GM18499 (cell line): ENCODE measurements around the gene TMEM178B.

Source experiments
- ATAC-seq: cut with Tn5 transposase; IDR thresholded peaks from one replicate; pipeline ENCODE4 v1.9.1; 2021; ENCODE audit warnings: moderate number of reproducible peaks; ENCODE audit not compliant: insufficient read depth, unreplicated experiment

Gene TMEM178B

DNA sequence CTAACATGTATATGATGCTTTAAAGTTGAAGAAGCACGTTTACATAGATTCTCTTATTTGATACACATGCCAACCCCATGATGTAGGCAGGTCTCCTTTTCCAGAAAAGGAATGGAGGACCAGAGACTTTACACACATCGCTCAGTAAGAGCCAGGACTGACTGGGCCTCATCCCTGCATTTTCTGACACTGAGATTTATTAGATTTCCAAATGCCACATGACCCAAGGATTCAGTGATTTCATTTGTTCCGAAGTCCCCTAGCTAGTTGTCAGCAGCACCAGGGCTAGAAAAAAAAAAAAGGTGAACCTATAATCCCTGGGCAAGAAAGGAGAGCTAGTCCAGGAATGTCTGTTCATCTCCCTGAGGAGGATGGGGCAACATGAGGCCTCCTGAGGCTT, 334.0 kb downstream of the TMEM178B start:
- ATAC-seq: no peak

DNA sequence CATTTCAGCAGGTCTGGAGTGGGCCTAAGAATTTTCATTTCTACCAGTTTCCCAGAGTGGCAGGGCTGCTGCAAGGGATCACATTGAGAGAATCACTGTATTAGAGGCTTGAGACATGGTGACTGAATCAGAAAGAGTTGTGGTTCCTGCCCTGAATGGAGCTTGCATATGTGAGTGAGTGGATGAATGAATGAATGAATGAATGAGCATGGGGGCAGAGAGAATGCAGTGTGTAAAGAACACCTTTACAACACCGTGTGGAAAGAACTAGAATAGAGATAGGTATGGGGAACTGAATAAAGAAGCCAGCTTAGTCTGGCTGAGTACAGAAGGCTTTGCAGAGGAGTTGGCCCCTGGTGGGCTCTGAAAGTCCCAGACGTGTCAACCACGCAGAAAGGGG, 334.6 kb downstream of the TMEM178B start:
- no peak for ATAC-seq

DNA sequence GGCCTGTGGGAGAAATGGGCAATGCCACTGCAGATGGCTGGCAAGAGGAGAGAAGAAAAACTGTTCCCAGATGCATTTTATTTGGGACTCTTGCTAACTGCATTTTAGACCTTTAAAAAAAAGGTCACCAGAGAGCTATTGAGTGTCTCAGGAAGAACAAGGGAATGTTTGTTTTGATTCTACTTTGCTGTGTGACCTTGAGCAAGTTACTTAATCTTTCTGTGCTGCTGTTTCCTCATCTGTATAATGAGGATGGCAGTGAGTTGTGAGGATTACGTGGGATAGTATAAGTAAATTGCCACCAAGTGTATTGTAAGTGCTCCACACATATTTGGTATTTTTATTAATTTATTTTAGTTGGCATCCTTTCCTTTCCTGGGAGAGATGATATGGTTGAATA, 335.4 kb downstream of the TMEM178B start:
- ATAC-seq: no peak

DNA sequence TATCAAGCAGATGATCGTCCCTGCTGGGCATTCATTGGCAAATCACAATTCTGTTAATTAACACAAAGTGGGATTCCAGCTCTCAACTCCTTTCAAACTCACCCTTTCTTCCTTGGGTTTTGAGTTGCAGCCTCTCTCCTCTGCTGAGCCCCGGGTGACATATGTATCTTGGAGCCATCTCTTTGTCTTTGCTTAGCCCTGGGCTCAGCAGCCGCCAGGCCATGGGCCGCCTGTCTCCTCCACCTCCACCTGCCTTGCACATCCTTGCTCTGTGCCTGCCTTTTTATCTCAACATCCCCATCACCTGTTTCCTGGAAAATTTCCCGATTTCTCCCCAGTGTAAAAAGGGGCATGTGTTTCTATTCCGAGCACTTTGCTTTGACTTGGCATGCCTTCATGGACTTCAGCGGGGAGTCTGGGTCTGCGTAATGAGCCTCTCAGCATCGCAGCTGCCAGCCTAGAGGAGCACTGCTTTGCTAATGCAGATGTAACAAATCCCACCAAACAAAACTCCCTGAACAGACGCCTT, 336.0 kb downstream of the TMEM178B start:
- no peak for ATAC-seq

DNA sequence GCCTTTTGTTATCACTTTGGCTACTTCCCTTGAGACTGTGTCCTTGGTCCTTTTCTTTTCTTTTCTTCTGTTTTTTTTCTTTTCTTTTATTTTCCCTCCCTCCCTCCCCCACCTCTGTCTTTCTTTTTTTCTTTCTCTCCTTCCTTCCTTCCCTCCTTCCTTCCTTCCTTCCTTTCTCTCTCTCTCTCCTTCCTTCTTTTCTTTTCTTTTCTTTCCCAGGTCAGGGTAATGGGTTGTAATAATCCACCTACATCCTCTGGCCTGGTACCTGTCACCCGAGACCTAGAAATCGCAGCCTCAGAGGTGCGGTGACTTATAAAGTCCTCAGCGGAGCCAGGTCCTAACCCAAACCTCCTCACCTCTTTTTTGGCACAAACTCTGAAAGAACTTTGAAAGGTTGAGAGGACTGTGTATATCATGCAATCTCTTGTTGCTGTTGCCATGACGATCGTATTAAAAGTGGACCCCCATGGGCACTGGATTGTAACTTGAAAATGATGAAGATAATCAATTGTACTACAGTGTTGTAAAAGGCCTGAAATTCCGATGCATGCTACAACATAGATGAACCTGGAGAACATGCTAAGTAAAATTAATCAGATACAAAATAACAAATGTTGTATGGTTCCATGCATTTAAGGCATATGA, 336.6 kb downstream of the TMEM178B start:
- no peak for ATAC-seq

DNA sequence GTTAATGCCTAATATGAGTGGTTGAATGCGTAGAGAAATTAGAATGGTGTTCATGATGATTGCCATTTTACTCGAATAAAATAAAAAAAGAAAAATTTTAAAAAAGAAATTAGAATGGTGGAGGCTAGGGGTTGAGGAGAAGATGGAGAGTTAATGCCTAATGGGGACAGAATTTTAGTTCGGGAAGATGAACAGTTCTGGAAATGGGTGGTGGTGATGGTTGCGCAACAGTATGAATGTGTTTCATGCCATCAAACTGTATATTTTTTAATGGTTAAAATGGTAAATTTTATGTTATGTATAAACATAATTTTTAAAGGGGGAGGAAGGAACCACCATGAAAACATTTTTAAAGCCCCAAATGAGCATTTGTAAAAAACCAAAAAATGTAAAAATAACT, 337.3 kb downstream of the TMEM178B start:
- ATAC-seq: no peak

DNA sequence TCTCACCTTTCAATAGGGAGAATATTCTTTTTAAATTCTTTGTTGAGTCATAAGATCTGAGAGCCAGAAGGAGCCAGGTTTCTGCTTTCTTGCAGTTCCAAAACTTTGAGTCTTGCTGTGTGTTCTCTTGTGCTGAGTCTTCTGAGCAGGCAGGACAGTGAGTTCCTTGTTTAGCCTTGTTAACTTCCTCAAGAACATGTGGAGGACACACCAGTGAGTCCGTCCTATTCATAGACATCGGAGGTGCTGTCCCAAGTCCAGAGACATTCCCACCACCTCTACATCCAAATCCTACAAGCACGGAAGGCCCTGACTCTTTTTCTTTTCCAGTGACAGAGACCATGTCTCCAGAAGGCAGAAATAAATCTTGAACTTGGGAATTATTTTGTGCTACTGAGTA, 342.1 kb downstream of the TMEM178B start:
- no peak for ATAC-seq

DNA sequence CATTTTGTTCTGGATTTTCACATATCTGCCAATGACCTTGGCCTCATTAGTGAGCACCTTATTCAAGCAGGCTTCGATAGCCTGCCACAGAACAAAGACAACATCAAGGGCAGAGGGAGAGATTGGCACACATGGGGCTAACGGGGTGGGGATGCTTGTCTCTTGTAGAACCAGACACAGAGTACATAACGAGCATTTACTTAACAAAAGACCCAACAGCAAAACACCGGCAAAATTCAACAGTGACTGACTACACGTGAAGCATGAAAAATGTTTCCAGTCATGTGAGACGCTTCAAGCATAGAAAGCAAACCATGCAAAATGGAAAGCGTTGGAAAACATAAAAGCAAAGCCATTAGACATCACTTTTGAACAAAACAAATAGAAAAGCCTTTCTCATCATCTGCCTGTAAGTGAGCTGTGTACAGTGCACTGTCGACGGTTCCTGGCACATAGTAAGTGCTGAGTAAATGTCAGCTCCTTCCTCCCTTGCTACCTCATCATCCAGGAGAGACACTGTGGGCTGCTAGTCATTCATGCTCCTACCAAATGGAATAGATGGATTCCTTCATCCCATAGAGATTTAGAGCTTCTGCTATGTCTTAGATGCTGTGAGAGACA, 342.9 kb downstream of the TMEM178B start:
- ATAC-seq: no peak

DNA sequence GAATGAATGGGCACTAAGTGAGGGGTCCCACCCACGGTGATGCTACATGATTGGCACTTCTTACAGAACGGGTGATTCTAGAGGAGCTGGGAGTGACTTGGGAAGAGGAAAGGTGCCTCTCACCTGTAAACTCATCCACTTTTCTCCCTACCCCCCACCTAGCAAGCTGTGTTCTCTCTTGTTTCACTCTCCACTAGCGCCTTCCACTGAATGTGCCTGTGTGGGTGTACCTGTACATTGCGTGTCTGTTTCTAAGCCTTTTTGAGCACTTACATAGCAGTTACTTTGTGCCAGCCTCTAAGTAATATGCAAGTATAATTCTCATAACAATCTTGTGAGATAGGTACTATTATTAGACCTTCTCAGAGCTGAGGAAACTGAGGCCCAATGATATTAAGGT, 343.6 kb downstream of the TMEM178B start:
- ATAC-seq: no peak

DNA sequence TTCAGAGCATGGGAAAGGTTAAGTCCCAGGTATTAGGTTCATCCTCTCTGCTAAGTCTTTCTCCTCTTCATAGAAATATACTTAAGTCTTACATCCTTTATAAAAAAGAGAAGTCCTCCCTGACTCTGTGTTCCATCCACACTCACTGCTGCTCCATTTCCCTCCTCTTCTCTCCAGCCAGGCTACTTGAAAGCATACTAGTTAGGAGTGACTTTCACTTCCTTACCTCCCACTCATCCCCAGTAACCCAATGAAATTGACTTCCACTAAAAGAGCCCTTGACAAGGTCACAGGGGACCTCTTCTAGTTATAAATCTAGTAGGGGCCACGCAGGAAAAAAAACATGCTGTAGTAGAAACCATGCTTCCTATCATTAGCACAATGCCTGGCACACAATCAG, 344.2 kb downstream of the TMEM178B start:
- ATAC-seq: no peak

DNA sequence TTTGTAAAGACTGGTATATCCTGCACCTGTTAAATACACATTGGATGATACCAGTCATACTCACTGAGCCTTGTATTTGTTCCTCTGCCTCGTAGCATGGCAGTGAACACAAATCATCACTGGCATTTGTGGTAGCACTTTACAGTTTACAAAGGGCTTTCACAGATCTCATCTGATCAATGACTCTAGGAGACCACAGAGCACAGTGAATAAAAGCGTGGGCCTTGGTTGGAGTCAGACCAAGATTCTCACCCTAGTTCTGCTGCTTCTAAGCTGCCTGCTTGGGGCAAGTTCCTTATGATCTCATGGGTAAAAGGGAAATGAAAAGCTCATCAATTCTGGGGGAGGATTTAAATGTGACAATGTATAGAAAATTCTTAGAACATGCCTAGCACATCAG, 347.4 kb downstream of the TMEM178B start:
- ATAC-seq: no peak

DNA sequence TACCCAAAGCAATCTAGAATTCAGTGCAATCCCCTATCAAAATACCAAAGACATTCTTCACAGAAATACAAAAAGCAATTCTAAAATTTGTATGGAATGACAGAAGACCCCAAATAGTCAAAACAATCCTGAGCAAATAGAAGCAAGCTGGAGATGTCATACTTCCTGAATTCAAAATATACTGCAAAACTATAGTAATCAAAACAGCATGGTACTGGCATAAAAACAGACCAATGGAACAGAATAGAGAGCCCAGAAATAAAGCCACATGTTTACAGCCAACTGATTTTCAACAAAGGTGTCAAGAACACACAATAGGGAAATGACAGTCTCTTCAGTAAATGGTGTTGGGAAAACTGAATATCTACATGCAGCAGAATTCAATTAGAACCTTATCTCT, 353.3 kb downstream of the TMEM178B start:
- no peak for ATAC-seq

DNA sequence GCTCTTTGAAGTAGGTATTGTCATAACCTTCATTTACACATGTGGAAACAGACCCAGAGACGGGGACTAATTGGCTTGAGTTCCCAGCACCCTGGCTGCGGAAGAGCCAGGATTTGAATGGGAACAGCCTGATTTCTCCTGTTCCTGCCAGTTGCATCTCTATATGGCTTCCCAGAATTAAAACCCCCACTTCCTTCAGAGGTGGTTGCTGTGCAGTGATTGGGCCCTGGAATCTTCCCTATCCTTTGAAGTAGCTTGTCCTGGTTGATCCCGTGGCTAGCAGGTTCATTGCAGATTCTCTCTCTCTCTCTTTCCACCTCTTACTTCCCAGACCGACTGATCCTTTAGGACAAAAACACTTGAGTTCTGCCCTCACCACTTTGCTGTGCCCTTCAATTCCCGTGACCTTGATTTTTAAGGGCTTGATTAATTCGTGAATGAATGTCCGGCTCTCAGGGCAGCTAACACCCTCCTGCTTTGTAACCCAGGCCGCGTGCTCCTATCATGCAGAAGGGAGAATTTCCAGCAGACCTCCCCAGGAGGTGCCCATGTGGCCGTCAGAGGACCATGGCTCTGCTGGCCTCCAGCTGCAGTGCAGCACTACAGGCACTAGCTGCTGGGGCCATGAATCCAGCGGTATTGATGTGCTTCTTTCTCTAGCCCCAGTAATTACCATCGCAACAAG, 356.7 kb downstream of the TMEM178B start:
- no peak for ATAC-seq

DNA sequence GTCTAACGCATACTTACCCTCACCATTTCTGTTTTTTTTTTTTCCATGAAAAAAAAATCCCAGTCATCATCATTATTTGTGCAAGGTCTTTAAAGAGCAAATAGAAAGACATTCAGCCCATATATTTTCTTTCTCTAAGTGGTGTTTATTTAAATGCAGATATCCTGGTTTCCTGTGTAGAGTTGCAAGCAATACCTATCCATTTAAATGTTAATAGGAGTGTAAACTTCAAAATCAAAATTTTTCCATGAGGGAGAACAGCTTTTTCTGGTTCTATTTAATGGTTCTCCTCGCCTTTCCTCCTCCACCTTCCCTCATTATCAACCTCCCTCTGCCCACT, 357.2 kb downstream of the TMEM178B start:
- no peak for ATAC-seq

DNA sequence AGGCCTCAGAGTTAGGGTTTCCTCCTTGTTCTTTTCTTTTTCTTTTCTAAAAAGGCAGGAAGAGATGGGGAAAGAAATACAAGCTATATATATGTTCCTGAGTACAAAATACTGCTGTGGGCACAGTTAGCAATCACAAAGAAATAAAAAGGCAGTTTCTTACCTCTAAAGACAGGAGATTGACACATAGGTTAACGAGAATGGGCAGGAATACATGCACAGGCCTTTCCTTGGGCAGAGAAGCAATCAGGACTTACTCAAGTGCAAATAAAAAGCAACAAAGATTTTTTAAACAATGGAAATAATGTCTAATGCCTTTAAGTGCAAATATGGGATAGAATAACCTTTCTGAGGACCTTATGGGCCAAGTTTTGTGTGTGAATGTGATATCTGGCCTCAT, 357.8 kb downstream of the TMEM178B start:
- ATAC-seq: no peak

DNA sequence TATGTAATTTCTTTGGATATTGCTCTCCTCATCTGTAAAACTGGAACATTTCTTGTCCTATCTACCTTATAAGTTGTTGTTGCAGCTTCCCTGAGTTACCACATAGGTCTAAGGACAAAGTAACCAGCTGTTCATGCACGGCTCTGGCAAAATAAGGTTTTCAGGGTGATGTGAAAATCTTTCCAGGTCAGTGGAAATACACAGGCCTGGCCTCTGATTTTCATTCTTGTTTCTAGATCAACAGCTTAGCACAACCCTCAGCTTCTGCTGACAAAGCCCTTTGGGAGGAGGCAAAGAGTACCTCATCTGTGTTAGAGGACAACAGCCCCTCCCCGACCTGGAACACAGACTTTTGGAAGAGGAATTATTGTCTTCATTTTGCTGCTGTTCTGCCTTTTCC, 359.8 kb downstream of the TMEM178B start:
- no peak for ATAC-seq

DNA sequence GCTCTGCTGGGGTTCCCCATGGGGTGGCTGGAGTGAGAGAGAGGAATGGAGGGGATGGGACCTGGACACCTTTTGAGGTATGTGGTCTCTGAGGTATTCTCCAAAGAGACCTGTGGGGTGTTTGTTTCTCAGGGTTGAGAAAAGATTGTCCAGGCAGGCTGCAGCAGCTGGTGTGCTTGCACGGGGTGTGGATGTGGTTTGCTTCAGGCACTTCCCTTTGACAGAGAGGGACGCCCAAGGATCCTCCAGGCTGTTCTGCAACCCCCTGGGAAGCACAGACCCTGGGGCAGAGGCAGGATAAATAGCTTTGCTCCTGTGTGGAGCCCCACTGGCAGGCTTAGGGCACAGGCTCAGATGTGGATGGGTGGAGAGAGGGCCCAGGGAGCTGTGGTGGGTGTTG, 362.3 kb downstream of the TMEM178B start:
- no peak for ATAC-seq

DNA sequence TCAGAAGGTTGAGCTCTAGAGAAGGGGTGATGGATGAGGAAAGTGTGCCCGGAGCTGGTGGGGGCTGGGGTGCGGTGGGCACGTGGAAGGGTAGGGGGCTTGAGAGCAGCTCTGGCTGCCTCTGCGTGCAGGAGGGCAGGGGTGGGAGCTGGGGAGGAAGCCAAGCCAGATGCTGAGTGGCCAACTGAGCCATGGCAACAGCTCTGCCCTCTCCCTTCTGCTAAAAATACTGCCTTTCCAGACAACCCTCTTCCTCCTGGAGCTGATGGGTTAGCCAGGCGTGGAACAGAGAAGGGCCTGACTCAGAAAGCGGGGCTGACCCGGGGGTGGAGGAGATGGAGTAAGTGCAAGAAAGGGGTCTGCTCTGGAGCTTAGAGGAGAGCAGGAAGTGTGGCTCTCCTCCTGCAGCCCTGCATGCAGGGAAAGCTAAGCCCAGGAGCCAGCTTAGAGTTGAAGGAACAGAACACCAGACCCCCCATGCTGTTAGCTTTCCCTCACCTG, 362.8 kb downstream of the TMEM178B start:
- no peak for ATAC-seq

DNA sequence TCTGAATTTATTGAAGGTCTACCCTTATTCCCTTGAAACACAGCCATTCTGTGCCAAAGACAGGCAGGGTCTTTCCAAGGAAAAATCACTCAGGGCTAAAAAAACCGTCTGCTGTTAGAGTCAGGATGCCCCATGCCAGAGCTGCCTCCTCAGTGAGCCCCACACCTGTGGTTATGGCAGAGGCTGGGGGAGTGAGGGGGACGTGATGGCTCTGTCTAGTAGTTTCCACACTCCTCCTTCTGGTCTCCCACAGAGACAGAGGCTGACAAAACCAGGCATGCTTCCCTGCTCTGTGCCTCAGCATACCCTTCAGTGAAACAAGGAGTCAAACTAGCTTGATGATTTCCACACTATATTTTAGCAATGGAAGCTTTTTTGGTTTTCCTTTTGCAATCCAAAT, 365.3 kb downstream of the TMEM178B start:
- no peak for ATAC-seq

DNA sequence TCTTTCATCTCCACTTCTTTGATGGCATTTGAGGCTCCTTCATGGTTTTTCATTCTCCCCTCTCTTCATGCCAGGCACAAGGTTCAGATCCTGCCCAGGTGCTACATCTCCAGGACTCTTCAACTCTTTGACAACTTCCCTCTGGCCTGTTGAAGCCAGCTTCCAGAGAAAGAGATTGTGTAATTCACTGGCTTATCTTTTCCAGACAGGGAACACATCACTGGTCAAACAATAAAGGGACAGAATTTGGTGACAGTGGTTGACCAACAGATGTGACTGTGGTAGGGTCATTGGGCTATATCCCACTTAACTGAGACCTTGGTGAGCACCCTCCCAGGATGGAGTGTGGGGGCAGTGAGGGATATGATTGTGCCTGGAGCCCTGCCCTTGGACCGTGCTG, 365.9 kb downstream of the TMEM178B start:
- ATAC-seq: no peak

DNA sequence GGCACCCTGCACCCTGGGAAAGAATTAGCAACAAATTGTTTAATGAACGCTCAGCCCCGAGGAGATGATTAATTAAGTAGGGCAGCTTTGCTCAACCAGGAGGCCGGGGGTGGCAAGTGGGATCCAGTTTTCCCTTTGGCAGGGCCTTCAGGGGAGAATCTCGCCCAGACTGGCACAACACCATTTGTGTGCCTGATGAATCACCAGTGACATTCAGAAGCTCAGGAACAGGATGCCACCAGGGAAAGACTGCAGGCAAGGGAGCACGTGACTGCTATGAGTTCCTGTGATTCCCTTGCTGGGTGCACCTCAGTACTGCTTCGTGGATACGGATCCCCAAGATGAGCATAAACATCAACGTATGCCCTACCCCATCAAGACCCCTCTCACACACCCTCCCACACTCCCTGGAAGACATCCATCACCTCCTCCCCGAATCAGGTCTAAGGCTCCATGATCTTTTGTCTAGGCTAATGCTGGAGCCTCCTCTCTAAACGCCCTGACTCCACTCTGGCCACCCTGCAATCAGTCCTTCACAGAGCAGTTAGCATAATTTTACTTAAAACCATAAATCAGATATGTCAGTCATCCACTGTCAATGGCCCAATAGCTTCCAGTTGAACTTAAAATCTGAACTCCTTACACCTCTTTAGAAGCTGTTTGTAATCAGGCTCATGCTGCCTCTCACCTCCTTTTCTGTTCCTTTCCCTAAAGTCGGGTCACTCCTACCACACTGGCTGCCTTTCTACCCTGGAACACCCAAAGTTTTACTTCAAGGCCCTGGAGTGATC, 368.2 kb downstream of the TMEM178B start:
- no peak for ATAC-seq
